Peyer's patch (tissue), 4 donors: ENCODE measurements around the gene ADM5. TPM values are rescaled to one million over a fixed set of nuclear protein-coding genes. Genes with fewer than 3 reads are reported as not detected.
A peak's percentile ranks its signal among the peaks of the same experiment; 100 is the strongest.

Experiments used
- DNase-seq, 3 donors: peaks; one replicate each; pipeline ENCODE4 v3.0.0-alpha.2; 2017 to 2019
- H3K27ac ChIP-seq, 4 donors: fragments of 200-600 bp; sonication (generic); one replicate each; pipeline ENCODE4 v1.5.1; 2016 to 2019
- H3K27me3 ChIP-seq, 2 donors: fragments of 200-600 bp; sonication (generic); one replicate each; pipeline ENCODE4 v1.5.1; 2019
- H3K36me3 ChIP-seq, 3 donors: fragments of 200-600 bp; sonication (generic); one replicate each; pipeline ENCODE4 v1.5.1; 2016 to 2019
- H3K4me1 ChIP-seq, 4 donors: fragments of 200-600 bp; sonication (generic); one replicate each; pipeline ENCODE4 v1.5.1; 2016 to 2019
- H3K4me3 ChIP-seq, 4 donors: fragments of 200-600 bp; sonication (generic); 1 replicate in 3 of 4; 2 replicates in 1 of 4; pipeline ENCODE4 v1.5.1; 2016 to 2019; ENCODE audit warnings: mild to moderate bottlenecking in 1 of 4
- H3K9me3 ChIP-seq, 4 donors: fragments of 200-600 bp; sonication (generic); one replicate each; pipeline ENCODE4 v1.5.1; 2016 to 2019; ENCODE audit warnings: mild to moderate bottlenecking in 1 of 4
- POLR2A ChIP-seq, 2 donors: fragments of 450-650 bp; IDR thresholded peaks; one replicate each; pipeline ENCODE4 v1.5.1; 2017; ENCODE audit warnings: antibody characterized with exemption in 2 of 2, mild to moderate bottlenecking in 2 of 2, moderate library complexity in 2 of 2
- total RNA-seq, 4 donors: library from RNA; depleted of rRNA; stranded (reverse); fragments of >200 nt; gene quantifications; one replicate each; pipeline ENCODE4 v1.1.0, GENCODE V29; 2016
- TF ChIP-seq, protein P1 (sequence below), 6 experiments: fragments of 450-650 bp in 4 of 6; fragments of 200-600 bp in 2 of 6; sonication (generic) in 1 of 6; IDR thresholded peaks; one replicate each; pipeline ENCODE4 v1.5.1; 2017 to 2019; ENCODE audit warnings: antibody characterized with exemption in 6 of 6, mild to moderate bottlenecking in 3 of 6, moderate library complexity in 1 of 6

ADM5 gene
- total RNA-seq, 4 donors from 2014 or later: 4.4 to 9.1 TPM; not detected in 2

DNA sequence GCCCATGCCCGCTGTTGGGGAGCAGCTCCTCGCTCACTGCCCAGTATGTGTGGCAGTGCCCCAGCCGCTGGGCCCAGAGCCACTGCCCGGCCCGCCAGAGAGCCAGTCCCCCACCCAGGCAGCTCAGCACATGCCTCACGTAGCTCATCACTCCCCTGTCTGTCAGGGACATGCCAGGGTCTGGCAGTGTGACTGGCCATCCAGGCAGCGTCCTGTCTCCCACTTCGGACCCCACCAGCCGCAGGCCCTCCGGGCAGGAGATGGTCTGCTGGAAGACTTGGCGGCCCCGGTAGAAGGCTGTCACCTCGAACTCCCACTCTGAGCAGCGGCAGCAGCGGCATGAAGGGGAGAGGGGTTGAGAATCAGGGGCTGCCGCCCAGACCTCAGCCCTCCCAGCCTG is 27.4 kb upstream of the ADM5 start:
- H3K27ac ChIP-seq: no peak overlapping the region
- H3K36me3 ChIP-seq: peaks cover 0 to 61% (median 0%) of the 10 kb centered on the region in 3 donors
- no peak overlapping the region for H3K4me3 ChIP-seq
- H3K4me1 ChIP-seq: peaks cover 0 to 23% (median 16%) of the 10 kb centered on the region in 4 donors
- H3K27me3 ChIP-seq: no peaks in the 10 kb centered on the region
- no peaks in the 10 kb centered on the region for H3K9me3 ChIP-seq
- DNase-seq: no peak
- no peak for TF ChIP-seq POLR2A (IDR thresholded peaks at IDR 0.05)
- TF ChIP-seq, protein P1, sequence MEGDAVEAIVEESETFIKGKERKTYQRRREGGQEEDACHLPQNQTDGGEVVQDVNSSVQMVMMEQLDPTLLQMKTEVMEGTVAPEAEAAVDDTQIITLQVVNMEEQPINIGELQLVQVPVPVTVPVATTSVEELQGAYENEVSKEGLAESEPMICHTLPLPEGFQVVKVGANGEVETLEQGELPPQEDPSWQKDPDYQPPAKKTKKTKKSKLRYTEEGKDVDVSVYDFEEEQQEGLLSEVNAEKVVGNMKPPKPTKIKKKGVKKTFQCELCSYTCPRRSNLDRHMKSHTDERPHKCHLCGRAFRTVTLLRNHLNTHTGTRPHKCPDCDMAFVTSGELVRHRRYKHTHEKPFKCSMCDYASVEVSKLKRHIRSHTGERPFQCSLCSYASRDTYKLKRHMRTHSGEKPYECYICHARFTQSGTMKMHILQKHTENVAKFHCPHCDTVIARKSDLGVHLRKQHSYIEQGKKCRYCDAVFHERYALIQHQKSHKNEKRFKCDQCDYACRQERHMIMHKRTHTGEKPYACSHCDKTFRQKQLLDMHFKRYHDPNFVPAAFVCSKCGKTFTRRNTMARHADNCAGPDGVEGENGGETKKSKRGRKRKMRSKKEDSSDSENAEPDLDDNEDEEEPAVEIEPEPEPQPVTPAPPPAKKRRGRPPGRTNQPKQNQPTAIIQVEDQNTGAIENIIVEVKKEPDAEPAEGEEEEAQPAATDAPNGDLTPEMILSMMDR (IDR thresholded peaks at IDR 0.05): no peak

DNA sequence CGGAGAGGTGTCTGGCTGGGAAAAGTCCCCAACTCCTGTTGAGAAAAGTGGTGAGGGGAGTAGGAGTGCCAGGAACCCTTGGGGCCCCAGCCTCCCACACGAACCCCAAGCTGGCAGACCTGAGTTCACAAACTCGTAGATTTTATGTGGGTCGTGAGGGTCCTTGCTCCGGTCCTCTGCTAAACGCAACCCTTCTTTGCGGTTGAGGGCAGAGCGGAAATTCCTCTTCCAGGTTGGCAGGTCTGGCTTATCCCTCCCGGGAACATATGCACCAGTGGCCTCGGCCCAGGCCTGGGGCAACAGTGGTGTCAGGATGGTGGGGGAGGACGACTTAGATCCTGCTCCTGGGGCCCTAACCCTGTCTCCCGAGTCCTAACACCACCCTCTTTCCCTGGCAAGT is 26.2 kb upstream of the ADM5 start:
- Histone ChIP-seq H3K4me3 (no peak overlapping the region), H3K27ac (peak overlapping the region in 3 of 4 donors; percentile 15 to 97 (median 92)), H3K36me3 (peaks cover 0 to 49% (median 0%) of the 10 kb centered on the region in 3 donors), H3K9me3 (no peaks in the 10 kb centered on the region), H3K27me3 (no peaks in the 10 kb centered on the region), H3K4me1 (peaks cover 0 to 23% (median 16%) of the 10 kb centered on the region in 4 donors)
- no peak for TF ChIP-seq POLR2A (IDR thresholded peaks at IDR 0.05)
- TF ChIP-seq, protein P1 (IDR thresholded peaks at IDR 0.05): no peak
- no peak for DNase-seq

DNA sequence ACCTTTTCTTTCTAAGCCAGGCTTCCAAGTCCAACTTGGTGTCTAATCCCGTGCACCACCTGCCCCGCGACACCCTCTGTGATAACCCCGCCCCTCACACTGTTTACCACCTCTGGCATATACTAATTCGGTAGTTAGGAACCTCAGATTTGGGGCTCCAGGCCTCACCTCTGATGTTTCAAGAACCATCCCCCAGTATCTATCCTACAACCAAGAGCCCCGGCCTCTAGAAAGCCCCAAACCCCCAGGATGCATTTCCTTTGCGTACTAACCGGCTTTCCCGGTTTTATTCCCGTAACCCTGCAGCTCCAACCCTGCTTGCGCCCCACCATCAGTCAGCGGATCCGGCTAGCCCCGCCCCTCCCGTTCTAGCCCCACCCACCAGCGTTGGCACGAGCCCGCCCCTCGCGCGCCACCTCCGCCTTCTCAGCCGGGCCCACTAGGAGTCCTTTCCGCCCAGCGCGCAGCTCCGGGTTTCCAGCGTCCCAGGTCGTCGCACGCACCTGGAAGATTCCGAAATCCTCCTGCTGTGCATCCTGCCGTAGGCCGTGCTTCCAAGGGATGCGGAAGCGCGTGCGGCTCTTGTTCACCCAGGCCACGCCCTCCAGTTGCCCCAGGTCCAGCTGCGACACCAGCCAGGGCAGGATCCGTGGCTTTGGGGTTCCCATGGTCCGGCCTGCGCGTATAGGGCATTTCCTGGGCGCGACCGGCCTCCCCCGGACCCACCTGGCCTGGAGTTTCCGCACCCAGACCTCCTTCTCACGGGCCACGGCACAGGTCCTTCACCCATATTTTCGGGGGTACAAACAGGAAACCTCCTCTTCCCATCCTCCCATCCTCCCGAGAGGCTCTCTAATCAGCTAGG is 25.0 kb upstream of the ADM5 start:
- Histone ChIP-seq H3K27ac (peak overlapping the region; percentile 80 to 97 (median 92)), H3K4me1 (peaks cover 0 to 23% (median 16%) of the 10 kb centered on the region in 4 donors), H3K9me3 (no peaks in the 10 kb centered on the region), H3K36me3 (peaks cover 0 to 37% (median 0%) of the 10 kb centered on the region in 3 donors), H3K27me3 (no peaks in the 10 kb centered on the region), H3K4me3 (peak overlapping the region; percentile 64 to 98 (median 84))
- peak; percentile 96 to 97 (median 97) for DNase-seq
- peak; percentile 48 to 72 for TF ChIP-seq POLR2A (IDR thresholded peaks at IDR 0.05)
- TF ChIP-seq, protein P1 (IDR thresholded peaks at IDR 0.05): peak in 4 of 6 experiments; percentile 14 to 58 (median 51)

DNA sequence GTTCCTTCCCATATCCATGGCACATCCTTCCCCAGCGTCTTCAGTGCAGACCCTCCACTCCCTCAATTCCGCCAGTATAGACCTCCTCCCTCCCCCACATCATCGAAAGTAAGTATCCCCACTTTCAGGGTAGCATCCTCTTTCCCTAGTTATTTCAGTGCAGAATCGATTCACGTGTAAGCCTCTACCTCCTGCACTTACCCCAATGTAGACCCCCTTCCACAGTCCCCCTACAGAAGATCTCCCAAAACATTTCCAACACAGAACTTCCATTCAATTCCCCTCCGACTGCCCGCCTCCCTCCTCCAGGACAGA is 24.4 kb upstream of the ADM5 start:
- TF ChIP-seq, protein P1 (IDR thresholded peaks at IDR 0.05): no peak
- no peak for TF ChIP-seq POLR2A (IDR thresholded peaks at IDR 0.05)
- no peak for DNase-seq
- peak overlapping the region; percentile 80 to 97 (median 92) for H3K27ac ChIP-seq

DNA sequence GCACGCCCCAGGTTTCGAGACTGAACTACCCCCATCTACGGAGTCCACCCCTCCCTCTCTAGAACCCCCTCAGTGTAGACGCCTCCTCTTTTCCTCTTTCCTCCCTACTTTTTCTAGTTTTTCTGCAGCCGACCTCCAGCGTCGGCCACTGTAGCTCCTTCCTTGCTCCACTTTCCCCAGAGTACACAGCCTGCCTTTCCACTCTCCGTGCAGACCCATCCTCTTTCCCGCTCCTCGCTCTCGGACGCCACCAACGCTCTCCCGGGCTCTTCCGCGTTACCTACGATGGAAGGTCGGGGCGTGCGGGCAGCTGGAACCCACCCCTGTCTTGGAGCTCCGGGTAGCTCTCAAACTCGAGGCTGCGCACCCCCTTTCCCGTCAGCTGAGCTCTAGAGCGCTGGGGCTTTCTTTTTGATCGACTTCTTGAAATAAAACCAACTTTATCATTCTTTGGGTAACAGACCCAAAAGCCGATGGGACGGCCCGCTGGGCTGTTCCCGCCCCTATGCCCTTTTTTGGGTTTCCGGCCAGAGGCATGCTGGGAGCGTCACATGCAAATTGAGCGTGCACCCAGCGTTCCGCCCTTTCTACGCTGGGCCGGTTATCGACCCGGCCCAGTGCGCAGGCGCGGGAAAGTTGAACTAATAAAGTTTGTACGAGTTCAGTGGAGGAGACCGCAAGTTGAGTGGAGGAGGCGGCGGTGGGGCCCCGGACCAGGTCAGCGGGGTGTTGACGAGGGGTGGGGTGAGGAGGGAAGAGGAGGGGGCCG is 23.9 kb upstream of the ADM5 start, which contains the start of the genes BCL2L12 and IRF3:
BCL2L12 (plus strand) TSS at position 583 of the 769 bp plus-strand sequence. CDS start 760 bp downstream, outside the sequence.
IRF3 (minus strand) TSS at position 507 of the 769 bp plus-strand sequence. CDS start 1,019 bp downstream, outside the sequence.
- H3K27ac ChIP-seq: peak within 1 kb of the TSS; percentile 80 to 97 (median 92)
- peak within 1 kb of the TSS; percentile 64 to 98 (median 84) for H3K4me3 ChIP-seq
- TF ChIP-seq, protein P1 (IDR thresholded peaks at IDR 0.05): peak in 2 of 6 experiments; percentile 4 to 7
- TF ChIP-seq POLR2A (IDR thresholded peaks at IDR 0.05): peak; percentile 61 to 69
- DNase-seq: peak; percentile 97 to 99 (median 97)
- H3K4me1 ChIP-seq: peaks cover 0 to 23% (median 16%) of the 10 kb centered on the region in 4 donors
- H3K9me3 ChIP-seq: no peaks in the 10 kb centered on the region
- peaks cover 0 to 26% (median 0%) of the 10 kb centered on the region in 3 donors for H3K36me3 ChIP-seq
- H3K27me3 ChIP-seq: no peaks in the 10 kb centered on the region

More for the DNA sequence above, 24.4 kb upstream of the ADM5 start:
- Histone ChIP-seq H3K9me3 (no peaks in the 10 kb centered on the region), H3K27me3 (no peaks in the 10 kb centered on the region), H3K36me3 (peaks cover 0 to 31% (median 0%) of the 10 kb centered on the region in 3 donors), H3K4me3 (peak overlapping the region; percentile 64 to 98 (median 84)), H3K4me1 (peaks cover 0 to 23% (median 16%) of the 10 kb centered on the region in 4 donors)
